A673 (cell line): Measurements from ENCODE around the gene FAM234B.

ENCODE experiments used
- CTCF ChIP-seq: fragments of 300-800, 200-600 bp; sonication (generic); conservative IDR thresholded peaks from 2 replicates; pipeline ENCODE4 v1.5.1; 2017; ENCODE audit warnings: low read depth, mild to moderate bottlenecking, antibody characterized with exemption, low read length, moderate library complexity, mixed read lengths
- EZH2 ChIP-seq: fragments of 200-600 bp; sonication (generic); IDR thresholded peaks from 2 replicates; pipeline ENCODE4 v1.6.1; 2017; ENCODE audit warnings: borderline replicate concordance, low read depth, mild to moderate bottlenecking, mixed read lengths, antibody characterized with exemption, low read length; ENCODE audit not compliant: poor library complexity, severe bottlenecking

DNA sequence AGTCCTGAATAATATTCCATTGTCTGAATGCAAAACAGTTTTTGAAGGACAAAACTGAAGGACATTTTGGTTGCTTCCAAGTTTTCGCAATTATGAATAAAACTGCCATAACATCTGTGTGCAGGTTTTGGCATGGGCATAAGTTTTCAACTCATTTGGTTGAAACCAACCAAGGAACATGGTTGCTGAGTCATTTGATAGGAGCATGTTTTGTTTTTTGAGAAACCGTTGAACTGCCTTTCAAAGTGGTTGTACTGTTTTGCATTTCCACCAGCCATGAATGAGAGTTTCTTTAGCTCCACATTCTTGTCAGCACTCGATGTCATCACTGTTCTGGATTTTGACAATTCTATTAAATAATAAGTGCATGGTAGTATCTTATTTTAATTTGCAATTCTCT, 82.3 kb downstream of the FAM234B start:
- TF ChIP-seq CTCF: no peak
- no peak for TF ChIP-seq EZH2
